Measurements from ENCODE around the gene EMC1. TPM values are rescaled to one million over a fixed set of nuclear protein-coding genes. Genes with fewer than 3 reads are reported as not detected.
A peak's percentile ranks its signal among the peaks of the same experiment; 100 is the strongest.
"Not testable (repeated sequence)": the region's sequence is repeated elsewhere in the genome, so short reads cannot be mapped to it uniquely, and the experiment has no call there.

EMC1 gene
- total RNA-seq, 2 donors from 2014 or later, result 59.0 to 67.5 TPM

- no peak overlapping the region for H3K27ac ChIP-seq (ENCODE audit: low read depth, low read length)
- H3K36me3 ChIP-seq (ENCODE audit: control insufficient read depth, insufficient read depth, low read length), result peaks cover 56% of the 10 kb centered on the region
- H3K27me3 ChIP-seq (ENCODE audit: control insufficient read depth, insufficient read depth, low read length, poor library complexity, severe bottlenecking), result no peaks in the 10 kb centered on the region
- no peaks in the 10 kb centered on the region for H3K4me1 ChIP-seq (ENCODE audit: control insufficient read depth, insufficient read depth, low read length)
- H3K9me3 ChIP-seq (ENCODE audit: control insufficient read depth, low read length), result no peaks in the 10 kb centered on the region
- Mint-ChIP-seq H3K4me3 (no peak overlapping the region), H3K9me3 (no peaks in the 10 kb centered on the region), H3K27ac (no peak overlapping the region), H3K27me3 (ENCODE audit: insufficient read depth) (no peaks in the 10 kb centered on the region), H3K36me3 (ENCODE audit: low read depth) (peaks cover 47% of the 10 kb centered on the region), H3K4me1 (peaks cover 8% of the 10 kb centered on the region)
- WGBS, 2 experiments (ENCODE audit: insufficient coverage in 1 of 2, insufficient read length in 1 of 2), result 87 to 92% methylated on average over 10 to 15 of the region's 15 CpGs
- TF ChIP-seq CTCF (conservative IDR thresholded peaks at IDR 0.05), result no peak
- no peak overlapping the region for H3K9ac ChIP-seq (ENCODE audit: extremely low read depth, low read length, poor library complexity, severe bottlenecking)
- H3K4me3 ChIP-seq (ENCODE audit: low read length), result no peak overlapping the region
- no peak for DNase-seq
These were observed 6.0 kb upstream of the EMC1 start for GRCh38 chr1:19257178-19257914.

GRCh38 chr1:19256301-19256700 is 5.0 kb upstream of the EMC1 start:
- 89 to 95% methylated on average over 5 of the region's 5 CpGs for whole genome bisulfite sequencing, 2 experiments (ENCODE audit: insufficient coverage in 1 of 2, insufficient read length in 1 of 2)
- not testable (repeated sequence) for H3K4me1 Mint-ChIP-seq

GRCh38 chr1:19255288-19255687 is 4.0 kb upstream of the EMC1 start:
- H3K36me3 ChIP-seq (ENCODE audit: control insufficient read depth, insufficient read depth, low read length), result peaks cover 55% of the 10 kb centered on the region
- no peak overlapping the region for H3K4me3 Mint-ChIP-seq
- no peaks in the 10 kb centered on the region for H3K27me3 ChIP-seq (ENCODE audit: control insufficient read depth, insufficient read depth, low read length, poor library complexity, severe bottlenecking)
- no peak overlapping the region for H3K4me3 ChIP-seq (ENCODE audit: low read length)
- WGBS, 2 experiments (ENCODE audit: insufficient coverage in 1 of 2, insufficient read length in 1 of 2), result 95 to 100% methylated on average over 2 to 4 of the region's 4 CpGs
- H3K9ac ChIP-seq (ENCODE audit: extremely low read depth, low read length, poor library complexity, severe bottlenecking), result no peak overlapping the region
- no peaks in the 10 kb centered on the region for H3K27me3 Mint-ChIP-seq (ENCODE audit: insufficient read depth)
- TF ChIP-seq CTCF (conservative IDR thresholded peaks at IDR 0.05), result no peak
- peaks cover 46% of the 10 kb centered on the region for H3K36me3 Mint-ChIP-seq (ENCODE audit: low read depth)
- H3K4me1 ChIP-seq (ENCODE audit: control insufficient read depth, insufficient read depth, low read length), result no peaks in the 10 kb centered on the region
- H3K9me3 ChIP-seq (ENCODE audit: control insufficient read depth, low read length), result no peaks in the 10 kb centered on the region
- no peak overlapping the region for H3K27ac Mint-ChIP-seq
- H3K9me3 Mint-ChIP-seq, result no peaks in the 10 kb centered on the region
- H3K27ac ChIP-seq (ENCODE audit: low read depth, low read length), result no peak overlapping the region
- H3K4me1 Mint-ChIP-seq, result peaks cover 14% of the 10 kb centered on the region
- no peak for DNase-seq

More at GRCh38 chr1:19256301-19256700, 5.0 kb upstream of the EMC1 start:
- not testable (repeated sequence) for H3K4me3 ChIP-seq (ENCODE audit: low read length); H3K4me1 ChIP-seq (ENCODE audit: control insufficient read depth, insufficient read depth, low read length); H3K27ac Mint-ChIP-seq; H3K27me3 ChIP-seq (ENCODE audit: control insufficient read depth, insufficient read depth, low read length, poor library complexity, severe bottlenecking); H3K9me3 Mint-ChIP-seq; H3K27me3 Mint-ChIP-seq (ENCODE audit: insufficient read depth); H3K27ac ChIP-seq (ENCODE audit: low read depth, low read length); H3K9ac ChIP-seq (ENCODE audit: extremely low read depth, low read length, poor library complexity, severe bottlenecking); H3K4me3 Mint-ChIP-seq; H3K9me3 ChIP-seq (ENCODE audit: control insufficient read depth, low read length); DNase-seq
- peaks cover 56% of the 10 kb centered on the region for H3K36me3 ChIP-seq (ENCODE audit: control insufficient read depth, insufficient read depth, low read length)
- H3K36me3 Mint-ChIP-seq (ENCODE audit: low read depth), result peaks cover 47% of the 10 kb centered on the region

GRCh38 chr1:19254416-19254815 is 3.1 kb upstream of the EMC1 start:
- DNase-seq, result no peak
- Histone ChIP-seq H3K4me3 (ENCODE audit: low read length) (no peak overlapping the region), H3K9me3 (ENCODE audit: control insufficient read depth, low read length) (no peaks in the 10 kb centered on the region), H3K9ac (ENCODE audit: extremely low read depth, low read length, poor library complexity, severe bottlenecking) (no peak overlapping the region), H3K36me3 (ENCODE audit: control insufficient read depth, insufficient read depth, low read length) (peaks cover 47% of the 10 kb centered on the region), H3K4me1 (ENCODE audit: control insufficient read depth, insufficient read depth, low read length) (no peaks in the 10 kb centered on the region), H3K27me3 (ENCODE audit: control insufficient read depth, insufficient read depth, low read length, poor library complexity, severe bottlenecking) (no peaks in the 10 kb centered on the region), H3K27ac (ENCODE audit: low read depth, low read length) (no peak overlapping the region)
- H3K9me3 Mint-ChIP-seq, result no peaks in the 10 kb centered on the region
- peaks cover 37% of the 10 kb centered on the region for H3K36me3 Mint-ChIP-seq (ENCODE audit: low read depth)
- H3K4me3 Mint-ChIP-seq, result no peak overlapping the region
- peak overlapping the region; percentile 7 for H3K27ac Mint-ChIP-seq
- H3K4me1 Mint-ChIP-seq, result peaks cover 16% of the 10 kb centered on the region
- no peaks in the 10 kb centered on the region for H3K27me3 Mint-ChIP-seq (ENCODE audit: insufficient read depth)
- TF ChIP-seq CTCF (conservative IDR thresholded peaks at IDR 0.05), result no peak

All from endodermal cell (in vitro differentiated cells).